HCEC 1CT (cell line): ENCODE results near the gene GMDS.

Experiments used
- DNase-seq: peaks from one replicate; pipeline ENCODE4 v3.0.0-alpha.2; 2017

GMDS gene

DNA sequence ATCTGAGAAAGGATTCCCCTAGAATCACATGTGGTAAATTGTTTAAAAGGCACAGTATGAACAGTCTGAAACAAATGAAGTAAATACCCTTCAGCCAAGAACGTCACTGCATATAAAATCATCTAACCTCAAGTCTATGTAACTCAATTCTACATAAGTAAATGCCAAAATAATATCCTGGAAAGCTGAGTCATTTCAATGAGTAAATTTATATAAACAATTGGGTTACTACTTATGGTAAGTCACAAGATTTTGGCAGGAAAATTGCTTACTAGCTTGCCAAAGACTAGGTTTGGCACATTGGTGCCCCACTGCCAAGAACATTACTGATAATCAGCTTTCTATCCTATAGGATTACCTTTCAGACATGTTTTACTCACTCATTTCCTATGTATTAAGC, 8.4 kb downstream of the GMDS start:
- DNase-seq = peak; percentile 95

DNA sequence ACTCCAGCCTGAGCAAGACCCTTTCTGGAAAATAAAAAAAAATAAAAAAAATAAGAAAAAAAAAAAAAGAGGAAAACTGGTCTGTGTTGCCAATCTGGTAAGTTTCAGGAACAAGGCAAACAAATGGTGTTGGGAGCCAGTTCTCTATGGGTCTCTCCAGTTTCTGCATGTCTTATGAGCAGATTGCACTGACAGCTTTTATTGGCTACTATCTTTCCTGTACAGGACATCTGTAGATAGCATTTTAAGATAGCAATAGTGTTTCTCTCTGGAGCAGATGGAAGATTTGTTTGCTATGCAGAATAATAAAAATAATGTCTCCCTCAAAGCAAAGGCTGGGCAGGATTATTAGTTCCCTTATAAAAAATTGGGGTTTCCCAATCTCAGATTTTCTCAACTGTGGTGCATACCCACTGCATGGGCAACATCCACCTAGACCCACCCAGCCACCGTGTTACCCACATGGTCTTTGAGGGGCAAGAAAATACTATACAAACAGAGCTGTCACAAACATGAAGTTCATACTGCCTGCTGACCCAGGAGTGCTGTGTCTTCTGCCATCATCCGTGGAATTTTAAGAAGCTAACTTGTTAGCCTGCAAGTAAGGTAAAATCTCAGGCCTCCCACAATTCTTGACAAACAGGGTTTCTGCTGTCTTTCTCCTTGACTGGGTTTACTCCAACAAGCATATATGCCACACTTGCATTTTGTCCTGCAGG, 9.5 kb downstream of the GMDS start:
- DNase-seq = no peak

DNA sequence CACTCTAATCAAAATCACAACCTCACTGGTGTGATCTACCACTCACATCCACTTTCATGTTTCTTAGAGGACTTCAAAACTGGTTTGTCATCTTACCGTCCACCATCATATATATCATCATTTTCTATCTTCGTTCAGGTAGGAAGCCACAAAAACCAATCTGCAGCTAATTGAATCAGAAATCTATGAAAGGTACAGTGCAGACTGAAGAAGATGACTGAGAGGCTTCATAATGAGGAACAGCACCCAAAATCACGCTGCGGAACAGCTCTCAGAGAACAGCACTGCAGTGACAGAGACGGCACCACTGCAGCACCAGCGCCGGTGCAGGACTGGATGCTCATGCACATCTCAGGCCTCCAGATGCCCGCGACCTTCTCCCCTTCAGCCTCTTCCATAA, 13.0 kb downstream of the GMDS start:
- DNase-seq = no peak

DNA sequence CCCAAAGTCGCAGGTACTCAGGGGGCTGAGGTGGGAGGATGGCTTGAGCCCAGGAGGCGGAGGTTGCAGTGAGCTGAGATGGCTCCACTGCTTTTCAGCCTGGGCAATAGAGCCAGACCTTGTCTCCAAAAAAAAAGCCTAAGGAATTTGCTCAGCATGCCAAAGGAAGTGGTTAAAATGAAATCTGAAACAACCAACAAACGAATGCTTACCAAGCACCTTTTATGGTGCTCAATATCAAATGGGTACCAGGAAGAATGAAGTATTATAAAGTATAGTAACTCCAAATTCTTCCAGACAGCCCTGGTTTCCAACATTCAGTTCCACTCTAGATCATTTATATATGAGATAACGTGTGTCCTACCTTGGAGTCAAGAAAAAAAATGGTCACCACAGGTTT, 14.0 kb downstream of the GMDS start:
- peak; percentile 9 for DNase-seq

DNA sequence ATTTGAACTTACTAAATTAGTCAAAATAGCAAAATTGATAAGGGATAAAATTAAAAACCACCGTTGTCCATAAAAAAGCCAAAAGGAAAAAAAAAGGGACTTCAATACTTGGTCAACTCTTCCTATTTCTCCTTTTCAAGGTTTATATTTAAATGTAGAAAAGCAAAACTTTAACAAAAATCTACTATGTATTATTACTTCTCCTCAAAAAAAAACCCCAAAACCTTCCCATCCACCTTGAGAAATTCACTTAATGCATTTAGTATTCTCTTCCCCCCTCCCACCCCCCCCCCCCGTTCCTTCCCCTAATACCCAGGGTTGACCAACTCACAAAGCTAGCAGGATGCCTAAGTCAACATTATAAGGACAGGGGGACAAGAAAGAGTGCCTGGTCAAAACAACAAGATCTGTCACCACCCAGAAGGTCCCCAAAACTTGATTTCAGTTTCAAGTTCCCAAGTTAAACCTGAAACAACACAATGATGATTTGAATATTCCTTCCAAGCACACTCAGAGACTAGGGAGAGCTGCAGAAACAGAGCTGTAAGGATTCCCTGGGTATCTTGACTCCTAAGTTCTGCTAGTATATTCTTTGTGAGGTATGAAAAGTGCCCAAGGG, 14.6 kb downstream of the GMDS start:
- no peak for DNase-seq

DNA sequence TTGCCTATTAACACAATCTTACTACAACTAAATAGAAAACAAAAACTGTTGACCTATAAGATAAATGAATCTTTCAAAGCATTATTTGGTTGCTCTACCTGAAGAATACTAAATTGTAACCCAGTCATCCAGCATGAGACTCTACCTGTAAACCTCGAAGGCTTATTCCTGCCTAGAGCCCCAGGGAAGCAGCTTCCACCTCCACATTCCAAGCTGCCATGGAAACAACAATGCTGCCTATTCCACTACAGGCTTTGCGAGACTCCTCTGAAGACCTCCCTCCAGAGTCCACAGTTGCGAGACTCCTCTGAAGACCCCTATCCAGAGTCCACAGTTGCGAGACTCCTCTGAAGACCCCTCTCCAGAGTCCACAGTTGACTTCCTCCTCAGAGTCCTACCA, 15.7 kb downstream of the GMDS start:
- DNase-seq = no peak

DNA sequence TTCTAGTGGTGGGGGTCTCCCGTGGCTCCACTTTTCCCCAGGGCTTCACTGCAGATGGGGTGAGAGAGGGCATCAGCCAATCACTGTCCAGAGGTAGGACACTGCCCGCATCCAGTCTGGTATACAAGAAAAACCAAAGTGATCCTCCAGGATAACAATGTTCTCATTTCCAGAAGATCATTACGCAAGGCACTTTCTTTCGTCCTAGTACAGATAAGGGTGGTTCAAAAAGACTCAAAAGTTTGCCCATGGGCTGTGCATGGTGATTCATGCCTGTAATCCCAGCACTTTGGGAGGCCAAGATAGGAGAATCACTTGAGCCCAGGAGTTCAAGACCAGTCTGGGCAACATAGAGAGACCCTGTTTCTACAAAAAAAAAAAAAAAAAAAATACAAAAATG, 16.4 kb downstream of the GMDS start:
- no peak for DNase-seq

DNA sequence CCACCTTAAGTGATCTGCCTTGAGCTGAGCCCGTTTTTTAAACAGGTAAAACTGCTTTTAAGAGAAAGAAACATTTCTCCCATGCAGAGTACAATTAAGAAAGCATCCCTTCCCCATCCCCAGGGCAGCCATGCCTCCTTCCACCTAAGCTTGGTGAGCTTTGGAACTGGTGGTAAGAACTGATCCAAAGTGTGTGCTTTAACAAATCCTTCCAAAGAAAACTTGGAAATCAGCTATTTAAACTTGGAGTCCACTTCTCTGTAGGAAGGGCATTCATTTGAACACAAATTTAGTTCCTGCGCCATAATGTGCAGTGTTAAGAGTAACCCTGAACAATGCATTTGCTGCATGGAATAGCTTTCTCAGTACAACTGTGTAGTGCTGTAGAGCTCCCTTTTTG, 17.0 kb downstream of the GMDS start:
- no peak for DNase-seq

DNA sequence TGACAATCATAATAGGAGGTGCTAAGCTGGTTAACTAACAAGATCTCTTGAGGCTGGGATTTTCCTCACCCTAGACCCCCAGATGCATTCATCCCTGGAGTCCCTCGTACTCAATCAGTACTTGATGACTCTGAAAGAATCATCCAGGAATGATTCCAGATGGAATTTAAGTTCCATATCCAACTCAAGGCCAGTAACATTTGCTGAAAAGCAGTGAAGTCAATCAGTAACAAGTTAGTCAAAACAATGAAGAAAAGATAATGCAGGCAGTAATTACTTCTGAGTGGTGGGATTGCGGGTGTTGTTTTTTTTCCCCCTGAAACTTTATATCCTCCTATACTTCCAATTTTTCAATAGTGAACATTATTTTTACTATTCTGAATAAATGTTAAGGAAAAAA, 18.6 kb downstream of the GMDS start:
- no peak for DNase-seq

DNA sequence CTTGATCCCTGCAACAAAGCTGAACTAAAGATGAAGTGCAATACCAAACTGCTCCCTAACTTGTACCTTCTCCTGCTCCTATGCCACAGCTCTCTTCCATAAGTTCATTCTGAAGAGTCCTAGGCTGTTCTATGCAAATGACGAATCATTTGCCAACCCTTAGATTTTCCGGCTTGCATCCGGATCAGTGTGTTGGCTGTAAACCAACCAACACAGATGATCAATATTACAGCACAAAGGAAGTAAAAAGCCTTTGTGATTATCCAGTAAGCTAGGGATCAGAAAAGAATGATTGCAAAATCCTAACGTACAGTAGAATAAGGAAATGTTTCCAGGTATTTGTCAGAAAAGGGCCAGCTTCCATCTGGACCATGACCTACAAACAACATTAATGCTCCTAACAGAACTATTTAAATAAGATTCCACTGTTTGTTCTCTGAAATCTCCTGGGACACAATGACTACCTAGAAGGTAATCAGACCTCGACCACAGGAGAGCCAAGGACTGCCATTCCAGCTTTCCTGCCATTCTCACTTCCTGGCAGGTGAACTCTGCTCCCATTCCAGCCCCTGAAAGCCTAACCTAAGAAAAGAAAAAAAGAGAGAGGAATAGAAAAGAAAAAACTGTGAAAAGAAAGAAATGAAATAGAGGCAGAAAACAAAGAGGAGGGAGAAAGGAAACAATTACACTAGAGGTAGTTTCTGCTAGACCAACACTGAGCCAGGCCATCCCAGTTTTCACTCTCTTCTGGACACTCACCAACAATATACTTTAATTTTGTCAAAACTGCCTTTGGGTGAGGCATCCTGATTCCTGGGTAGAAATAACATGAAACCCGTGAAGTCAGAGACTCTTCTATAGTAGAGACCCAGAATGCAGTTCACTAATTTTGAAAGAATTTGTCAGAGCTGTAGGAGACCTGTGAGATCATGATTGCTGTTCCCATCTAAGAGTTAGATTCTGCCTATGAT, 19.7 kb downstream of the GMDS start:
- peak; percentile 20 for DNase-seq

DNA sequence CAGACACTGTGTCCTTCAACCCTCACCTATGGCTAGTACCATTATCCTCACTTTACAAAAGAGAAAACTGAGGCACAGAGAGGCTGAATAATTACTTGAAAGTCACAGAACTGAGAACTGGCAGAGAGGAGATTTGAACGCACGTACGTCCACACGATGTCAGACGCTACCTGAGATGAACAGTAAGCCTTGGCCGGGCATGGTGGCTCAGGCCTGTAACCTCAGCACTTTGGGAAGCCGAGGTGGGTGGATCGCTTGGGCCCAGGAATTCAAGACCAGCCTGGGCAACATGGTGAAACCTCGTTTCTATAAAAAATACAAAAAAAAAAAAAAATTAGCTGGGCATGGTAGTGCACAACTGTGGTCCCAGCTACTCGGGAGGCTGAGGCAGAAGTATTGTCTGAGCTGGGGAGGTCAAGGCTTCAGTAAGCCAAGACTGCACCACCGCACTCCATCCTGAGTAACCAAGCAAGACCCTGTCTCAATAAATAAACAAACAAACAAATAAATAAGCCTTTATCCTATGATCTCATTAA, 20.5 kb downstream of the GMDS start:
- no peak for DNase-seq

DNA sequence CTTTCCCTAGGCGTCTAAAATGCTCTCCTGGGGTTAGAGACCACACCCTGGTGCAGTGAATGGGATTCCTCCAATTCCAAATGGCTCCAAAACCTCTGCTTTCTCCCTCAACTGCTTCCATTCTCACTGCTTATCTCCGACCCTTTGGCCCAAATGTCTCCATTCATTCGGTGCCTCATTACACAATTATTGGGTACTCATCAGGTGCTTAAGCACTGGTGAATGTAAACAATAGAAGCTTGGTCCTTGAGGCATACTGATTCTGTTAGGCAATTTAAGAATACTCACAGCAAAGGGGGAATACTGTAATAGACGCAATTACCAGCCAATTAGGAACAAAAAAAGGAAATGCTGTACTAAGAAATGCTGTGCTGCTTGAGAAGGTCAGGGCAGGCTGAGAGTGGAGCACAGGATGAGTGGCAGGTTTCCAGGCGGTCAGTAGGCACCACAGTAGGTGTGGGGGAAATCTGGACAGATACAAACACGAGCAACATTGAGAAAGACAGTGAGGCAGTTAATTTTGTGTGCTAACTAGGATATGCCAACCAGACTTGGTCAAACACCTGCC, 23.0 kb downstream of the GMDS start:
- no peak for DNase-seq

DNA sequence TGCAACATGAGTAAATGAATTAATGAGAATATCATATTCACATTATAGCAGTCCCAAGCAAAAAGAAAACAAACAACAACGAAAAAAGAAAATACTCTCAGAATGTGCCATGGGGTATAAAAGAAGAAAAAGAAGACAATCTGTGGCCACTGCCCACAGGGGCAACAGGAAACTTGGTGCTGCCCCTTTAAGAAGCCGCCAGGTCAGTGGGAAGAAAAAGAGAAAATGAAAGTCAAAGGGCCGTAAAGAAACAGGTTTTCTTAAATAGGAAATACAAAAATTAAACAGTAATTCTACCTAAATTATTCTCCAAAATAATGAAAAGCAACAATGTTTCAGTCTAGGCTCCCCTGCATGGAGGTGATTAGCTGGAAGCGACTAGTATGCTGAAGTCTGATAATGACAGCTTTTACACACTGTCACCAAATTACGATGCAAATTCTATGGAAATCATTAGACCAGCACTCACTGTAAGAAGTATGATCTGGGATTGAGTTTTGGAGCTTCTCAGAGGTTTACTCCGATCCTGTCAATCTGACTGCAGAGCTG, 23.6 kb downstream of the GMDS start:
- no peak for DNase-seq

DNA sequence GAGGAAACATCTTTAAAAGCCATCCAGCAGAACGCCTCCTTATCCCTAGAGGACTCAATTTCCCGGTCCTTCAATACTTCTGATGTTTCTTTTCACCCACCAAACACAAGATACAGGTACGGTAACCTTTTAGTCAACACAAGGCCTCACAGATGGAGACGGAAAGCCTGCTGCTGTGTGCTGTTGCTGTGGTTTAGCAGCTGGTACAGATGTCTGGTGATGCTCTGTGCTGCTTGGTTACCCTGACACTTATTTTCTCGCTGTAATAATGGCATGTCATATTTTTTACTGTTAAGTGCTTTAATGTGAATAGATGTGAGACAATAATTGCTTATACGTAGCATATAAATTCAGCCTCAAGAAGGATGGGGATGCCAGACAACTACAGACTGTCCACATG, 25.3 kb downstream of the GMDS start:
- no peak for DNase-seq

DNA sequence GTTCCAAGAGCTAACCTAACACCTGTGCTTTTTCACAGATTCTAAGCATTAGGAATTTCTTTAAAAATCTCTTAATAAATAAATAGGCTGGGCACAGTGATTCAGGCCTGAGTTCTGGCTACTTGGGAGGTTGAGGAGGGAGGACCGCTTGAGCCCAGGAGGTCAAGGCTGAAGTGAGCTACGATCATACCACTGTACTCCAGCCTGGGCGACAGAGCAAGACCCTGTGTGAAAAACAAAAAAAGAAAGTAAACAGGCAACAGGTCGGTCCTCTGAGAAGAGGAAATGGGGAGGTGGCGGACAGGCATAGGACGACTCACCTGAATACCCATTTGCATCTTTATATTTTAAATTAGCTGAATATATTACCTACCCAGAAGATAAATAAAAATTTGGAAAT, 26.5 kb downstream of the GMDS start:
- no peak for DNase-seq

DNA sequence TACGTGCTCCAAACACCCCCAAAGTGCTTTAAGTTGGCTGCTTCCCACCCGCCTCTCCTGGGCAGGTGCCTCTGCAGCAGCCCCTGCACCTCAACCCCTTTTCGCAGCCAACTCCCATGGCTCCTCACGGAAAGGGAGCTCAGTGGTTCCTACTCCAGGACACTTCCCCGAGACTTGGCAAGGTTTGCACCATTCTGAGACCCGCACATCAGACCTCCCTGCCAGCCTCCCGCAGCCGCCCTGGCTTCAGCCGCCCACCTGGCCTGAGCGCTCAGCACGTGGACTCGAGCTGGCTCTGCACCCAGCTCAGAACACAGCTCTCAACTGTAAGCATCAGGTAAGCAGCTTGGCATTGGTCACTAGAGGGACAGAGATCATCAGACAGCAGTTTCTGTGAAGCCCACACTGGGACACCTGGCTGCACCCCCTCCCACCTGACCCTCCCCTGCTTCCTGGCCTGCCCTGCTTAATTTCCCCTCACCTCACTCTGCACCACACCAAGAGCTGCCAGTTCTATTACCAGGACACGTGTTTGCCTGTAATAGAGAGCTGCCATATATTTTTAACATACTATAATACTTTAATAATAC, 28.5 kb downstream of the GMDS start:
- DNase-seq = no peak

DNA sequence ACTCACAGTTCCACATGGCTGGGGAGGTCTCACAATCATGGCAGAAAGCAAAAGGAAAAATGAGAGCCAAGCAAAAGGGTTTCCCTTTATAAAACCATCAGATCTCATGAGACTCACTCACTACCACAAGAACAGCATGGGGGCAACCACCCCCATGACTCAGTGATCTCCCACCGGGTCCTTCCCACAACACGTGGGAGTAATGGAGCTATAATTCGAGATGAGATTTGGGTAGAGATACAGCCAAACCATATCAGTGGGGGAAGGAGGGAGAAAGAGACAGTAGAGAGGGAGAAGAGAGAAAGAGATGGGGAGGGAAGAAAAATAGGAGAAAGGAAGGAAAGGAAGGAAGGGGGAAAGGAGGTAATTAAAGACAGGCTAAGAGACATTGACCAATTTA, 30.1 kb downstream of the GMDS start:
- DNase-seq = no peak

DNA sequence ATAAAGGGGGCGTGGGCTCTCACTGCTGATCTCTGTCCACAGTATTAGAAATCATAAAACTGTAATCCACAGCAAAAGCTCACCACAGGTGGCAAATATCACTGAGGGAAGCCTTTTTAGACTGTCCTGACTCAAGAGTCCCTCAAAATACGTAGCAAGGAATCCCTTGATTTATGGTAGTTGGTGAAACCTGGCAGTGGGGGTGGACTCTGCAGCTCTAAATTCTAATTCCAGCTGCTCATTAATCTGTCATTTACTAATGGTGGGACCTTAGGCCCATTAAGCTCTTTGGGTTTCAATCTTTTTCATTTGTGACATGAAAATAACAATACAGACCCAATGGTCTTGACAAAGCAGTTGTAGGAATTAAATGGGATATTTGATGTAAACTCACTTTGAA, 32.3 kb downstream of the GMDS start:
- DNase-seq = no peak

DNA sequence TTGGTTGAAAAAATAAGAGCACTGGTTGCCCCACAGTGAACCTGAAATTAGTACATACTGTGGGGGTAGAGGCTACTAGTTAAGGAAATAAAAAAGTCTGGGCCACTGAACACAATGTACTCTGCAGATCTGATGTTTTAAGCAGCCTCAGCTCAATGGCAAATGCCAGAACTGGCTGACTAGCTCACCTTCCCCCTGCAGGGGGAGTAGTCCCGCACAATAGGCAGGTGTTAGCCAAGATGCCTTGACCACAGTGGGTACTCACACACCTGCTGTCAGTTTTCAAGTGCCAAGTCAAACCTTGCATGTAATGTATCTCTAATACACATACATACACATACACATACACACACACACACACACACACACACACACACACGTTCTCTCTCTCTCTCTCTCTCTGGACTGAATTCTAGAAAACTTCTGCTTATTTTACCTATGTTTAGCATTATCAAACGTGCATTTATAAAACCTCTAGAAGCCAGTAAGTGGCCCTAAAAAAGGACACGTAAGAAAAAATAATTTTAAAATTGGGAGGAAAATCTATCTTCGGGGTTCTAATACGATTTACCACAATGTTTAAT, 36.1 kb downstream of the GMDS start:
- DNase-seq = peak; percentile 24

DNA sequence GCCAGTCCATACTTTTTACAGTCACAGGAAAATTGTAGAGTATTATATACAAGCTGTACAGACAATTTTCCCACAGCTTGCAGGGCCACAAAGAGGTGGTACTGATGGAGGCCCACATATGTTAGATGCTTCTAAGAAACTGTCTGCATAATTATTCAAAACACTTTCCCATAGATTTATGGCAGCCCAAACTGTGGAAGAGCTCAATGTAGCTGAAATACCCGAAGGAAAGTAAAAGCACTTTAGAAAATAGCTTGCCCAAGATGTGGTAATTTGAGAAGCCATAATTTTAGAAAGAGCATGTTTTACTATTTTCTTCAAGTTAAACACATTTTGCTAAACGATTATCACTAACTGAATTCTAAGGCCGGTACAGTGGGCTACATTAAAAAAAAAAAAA, 36.9 kb downstream of the GMDS start:
- DNase-seq = no peak

DNA sequence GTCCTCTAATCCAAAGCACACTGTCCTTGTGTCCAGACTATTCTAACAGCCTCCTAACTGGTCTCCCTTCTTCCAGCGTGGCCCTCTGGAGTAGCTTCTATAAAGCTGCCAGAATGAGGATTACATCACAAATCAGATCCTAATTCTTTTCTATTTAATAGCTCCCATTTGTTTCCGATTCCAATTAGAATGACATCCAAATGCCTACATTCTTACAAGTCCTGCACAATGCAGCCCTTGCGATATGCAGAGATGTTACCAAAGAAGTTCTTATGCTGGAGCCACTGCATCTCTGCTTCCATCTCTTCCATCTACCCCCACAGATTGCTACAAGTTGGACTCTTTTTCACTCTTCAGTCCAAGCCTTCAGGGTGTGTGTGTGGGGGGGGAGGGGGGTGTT, 40.0 kb downstream of the GMDS start:
- no peak for DNase-seq

DNA sequence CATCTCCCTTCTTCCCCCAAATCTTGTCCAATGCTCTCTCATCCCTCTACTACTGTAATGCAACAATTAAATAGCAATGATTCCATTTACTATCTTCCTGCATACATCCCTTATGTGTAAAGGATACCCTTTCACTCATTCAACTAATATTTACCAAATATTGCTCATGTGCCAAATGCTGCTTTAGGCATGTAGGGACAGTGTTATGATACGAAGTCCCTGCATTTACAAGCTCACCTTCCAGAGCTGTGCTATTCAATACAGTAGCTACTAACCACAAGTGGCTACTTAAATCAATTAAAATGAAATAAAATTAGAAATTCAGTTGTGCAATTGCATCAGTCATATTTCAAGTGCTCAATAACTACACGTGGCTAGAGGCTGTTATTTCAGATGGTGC, 41.1 kb downstream of the GMDS start:
- no peak for DNase-seq
